Aorta (tissue), 5 donors: ENCODE results near the gene MGMT. TPM values are rescaled to one million over a fixed set of nuclear protein-coding genes. Genes with fewer than 3 reads are reported as not detected.

Experiments
- ATAC-seq: fragments of 200-7000 bp; cut with Tn5 transposase; one replicate; pipeline ENCODE4 v1.9.1; 2022; ENCODE audit warnings: moderate library complexity; ENCODE audit not compliant: low FRiP score
- DNase-seq, 2 donors: peaks; one replicate each; pipeline ENCODE4 v3.0.0-alpha.2; 2020
- H3K27ac ChIP-seq, 2 donors: one replicate each; pipeline ENCODE4 v1.5.1; 2013; ENCODE audit warnings: low read length in 2 of 2, mild to moderate bottlenecking in 2 of 2, moderate library complexity in 2 of 2, control low read depth in 1 of 2, inconsistent platforms in 1 of 2, low read depth in 1 of 2
- H3K27me3 ChIP-seq, 2 donors: one replicate each; pipeline ENCODE4 v1.6.1; 2013; ENCODE audit warnings: control low read depth in 1 of 2, low read length in 1 of 2, mild to moderate bottlenecking in 1 of 2, moderate library complexity in 1 of 2; ENCODE audit not compliant: insufficient read depth in 2 of 2, control insufficient read depth in 1 of 2
- H3K36me3 ChIP-seq, 2 donors: one replicate each; pipeline ENCODE4 v1.6.1; 2013; ENCODE audit warnings: control low read depth in 1 of 2, low read length in 1 of 2, mild to moderate bottlenecking in 1 of 2; ENCODE audit not compliant: insufficient read depth in 2 of 2, control insufficient read depth in 1 of 2
- H3K4me1 ChIP-seq, 2 donors: one replicate each; pipeline ENCODE4 v1.6.1; 2013; ENCODE audit warnings: low read length in 2 of 2, control low read depth in 1 of 2, mild to moderate bottlenecking in 1 of 2, moderate library complexity in 1 of 2; ENCODE audit not compliant: insufficient read depth in 2 of 2, control insufficient read depth in 1 of 2
- H3K4me3 ChIP-seq, 2 donors: one replicate each; pipeline ENCODE4 v1.5.1; 2013; ENCODE audit warnings: low read length in 2 of 2, control low read depth in 1 of 2, mild to moderate bottlenecking in 1 of 2
- H3K9me3 ChIP-seq: one replicate; pipeline ENCODE4 v1.6.1; 2013; ENCODE audit warnings: mild to moderate bottlenecking, low read length; ENCODE audit not compliant: control insufficient read depth
- WGBS, 2 donors: extraction: QIAGEN DNeasy Blood & Tissue Kit; methylation state at CpG; one replicate each; pipeline ENCODE4 v1.1.7; 2013; 5-methylcytosine and 5-hydroxymethylcytosine counted together
- intact Hi-C, 2 donors: fragments of 100-400 bp; cut with DNase I; formaldehyde crosslinking; loops; one replicate each; pipeline versions ENCODE4 v1.14.2 to v1.15.0; 2022
- polyA plus RNA-seq, 2 donors: library from polyadenylated mRNA; stranded (reverse); fragments of 200-250 nt; gene quantifications; one replicate each; pipeline ENCODE4 v1.2.3, GENCODE V29; 2013
- total RNA-seq, 2 donors: library from RNA; stranded (reverse); fragmentation: NEBNext Ultra II Directional; extraction: Animal tissue kit (Norgen Biotek cat#: 25700); gene quantifications; one replicate each; pipeline ENCODE4 v1.2.1, GENCODE V29; 2021
- donor health status: healthy with polysubstance abuse.
- donor health status: Bipolar disorder and iron deficiency.
- donor health status: DM: no; HTN: no; CAD: no.
- donor health status: DM: no; HTN: no; CAD: no.
- donor health status: DM: yes; HTN: yes; CAD: no.

Gene MGMT
- total and polyA plus RNA-seq, 4 donors = 8.8 to 30.0 (median 14.1) TPM

GRCh38 chr10:129677377-129677927 is 210.4 kb downstream of the MGMT start:
- H3K9me3 ChIP-seq = no peaks in the 10 kb centered on the region
- intact Hi-C loops = no loop called here
- H3K4me1 ChIP-seq = no peaks in the 10 kb centered on the region
- H3K27me3 ChIP-seq = no peaks in the 10 kb centered on the region
- WGBS, 2 donors = 97 to 98% methylated on average over 11 of the region's 11 CpGs
- H3K4me3 ChIP-seq = no peak overlapping the region
- no peak overlapping the region for H3K27ac ChIP-seq
- no peak for DNase-seq
- ATAC-seq = no peak
- H3K36me3 ChIP-seq = no peaks in the 10 kb centered on the region

- intact Hi-C loops = no loop called here
- Histone ChIP-seq H3K36me3 (no peaks in the 10 kb centered on the region), H3K4me3 (no peak overlapping the region), H3K4me1 (no peaks in the 10 kb centered on the region), H3K27me3 (no peaks in the 10 kb centered on the region), H3K27ac (no peak overlapping the region), H3K9me3 (no peaks in the 10 kb centered on the region)
- 38 to 47% methylated on average over 4 of the region's 4 CpGs for WGBS, 2 donors
- ATAC-seq (no peak), DNase-seq (no peak)
These were observed 211.1 kb downstream of the MGMT start for GRCh38 chr10:129678186-129678585.

- Histone ChIP-seq H3K27ac (no peak overlapping the region), H3K9me3 (no peaks in the 10 kb centered on the region), H3K36me3 (no peaks in the 10 kb centered on the region), H3K4me3 (no peak overlapping the region), H3K4me1 (no peaks in the 10 kb centered on the region), H3K27me3 (no peaks in the 10 kb centered on the region)
- 55 to 97% methylated on average over 10 of the region's 10 CpGs for WGBS, 2 donors
- ATAC-seq = no peak
- intact Hi-C loops = no loop called here
- no peak for DNase-seq
These were observed 212.2 kb downstream of the MGMT start for GRCh38 chr10:129679207-129679606.

GRCh38 chr10:129680661-129681344 is 213.8 kb downstream of the MGMT start:
- ATAC-seq = no peak
- no peak overlapping the region for H3K27ac ChIP-seq
- H3K27me3 ChIP-seq = no peaks in the 10 kb centered on the region
- DNase-seq = no peak
- no peaks in the 10 kb centered on the region for H3K36me3 ChIP-seq
- intact Hi-C loops = no loop called here
- H3K4me1 ChIP-seq = no peaks in the 10 kb centered on the region
- H3K4me3 ChIP-seq = no peak overlapping the region
- no peaks in the 10 kb centered on the region for H3K9me3 ChIP-seq
- WGBS, 2 donors = 96 to 97% methylated on average over 32 of the region's 32 CpGs

- intact Hi-C loops = no loop called here
- DNase-seq (no peak), ATAC-seq (no peak)
- no peaks in the 10 kb centered on the region for H3K36me3 ChIP-seq
- no peaks in the 10 kb centered on the region for H3K9me3 ChIP-seq
- H3K27ac ChIP-seq = no peak overlapping the region
- H3K4me1 ChIP-seq = no peaks in the 10 kb centered on the region
- 87 to 90% methylated on average over 5 of the region's 5 CpGs for WGBS, 2 donors
- H3K27me3 ChIP-seq = no peaks in the 10 kb centered on the region
- no peak overlapping the region for H3K4me3 ChIP-seq
These were observed 214.8 kb downstream of the MGMT start for GRCh38 chr10:129681856-129682255.

GRCh38 chr10:129683519-129683918 is 216.5 kb downstream of the MGMT start:
- ATAC-seq (no peak), DNase-seq (no peak)
- no peaks in the 10 kb centered on the region for H3K9me3 ChIP-seq
- no peaks in the 10 kb centered on the region for H3K27me3 ChIP-seq
- no peaks in the 10 kb centered on the region for H3K4me1 ChIP-seq
- intact Hi-C loops = no loop called here
- no peaks in the 10 kb centered on the region for H3K36me3 ChIP-seq
- 94 to 97% methylated on average over 1 of the region's 1 CpG for WGBS, 2 donors
- H3K27ac ChIP-seq = no peak overlapping the region
- no peak overlapping the region for H3K4me3 ChIP-seq

- DNase-seq = no peak
- Histone ChIP-seq H3K27ac (no peak overlapping the region), H3K4me1 (no peaks in the 10 kb centered on the region), H3K36me3 (no peaks in the 10 kb centered on the region), H3K27me3 (no peaks in the 10 kb centered on the region), H3K4me3 (no peak overlapping the region), H3K9me3 (no peaks in the 10 kb centered on the region)
- WGBS, 2 donors = 87 to 90% methylated on average over 3 of the region's 3 CpGs
- ATAC-seq = no peak
- intact Hi-C loops = no loop called here
These were observed 216.9 kb downstream of the MGMT start for GRCh38 chr10:129683920-129684319.

GRCh38 chr10:129685271-129685670 is 218.2 kb downstream of the MGMT start:
- 60% methylated on average over 8 of the region's 8 CpGs for WGBS, 2 donors
- Histone ChIP-seq H3K4me3 (no peak overlapping the region), H3K4me1 (peaks cover 4 to 5% of the 10 kb centered on the region in 2 donors), H3K36me3 (no peaks in the 10 kb centered on the region), H3K9me3 (no peaks in the 10 kb centered on the region), H3K27me3 (no peaks in the 10 kb centered on the region), H3K27ac (no peak overlapping the region)
- DNase-seq (no peak), ATAC-seq (no peak)
- intact Hi-C loops = no loop called here

- Histone ChIP-seq H3K4me1 (peaks cover 4 to 12% of the 10 kb centered on the region in 2 donors), H3K9me3 (no peaks in the 10 kb centered on the region), H3K27ac (no peak overlapping the region), H3K27me3 (no peaks in the 10 kb centered on the region), H3K4me3 (no peak overlapping the region), H3K36me3 (no peaks in the 10 kb centered on the region)
- ATAC-seq = peak; percentile 80
- peak in 1 of 2 donors; percentile 38 for DNase-seq
- WGBS, 2 donors = 1 to 7% methylated on average over 4 of the region's 4 CpGs
- intact Hi-C loops = loop anchor here in 1 of 2 donors (10.0 kb wide), 1 partner anchor 285 kb away; no protein-coding TSS in a partner anchor
These were observed 222.6 kb downstream of the MGMT start for GRCh38 chr10:129689671-129690071.
